ENCODE data around the gene AARS2. TPM values are rescaled to one million over a fixed set of nuclear protein-coding genes. Genes with fewer than 3 reads are reported as not detected.

The AARS2 gene
- total RNA-seq, 1 experiment from 2014 or later: 21.7 TPM

- no peak overlapping the region for H4K8ac ChIP-seq (replicated peaks; ENCODE audit: insufficient read length, low read depth, low read length)
- H3K9me3 Mint-ChIP-seq: no peaks in the 10 kb centered on the region
- H3K18ac ChIP-seq (ENCODE audit: insufficient read length, low read depth, low read length): no peak overlapping the region
- no peaks in the 10 kb centered on the region; a peak in 1 of 7 replicates for H3K36me3 Mint-ChIP-seq (ENCODE audit: insufficient read depth in 1 of 3, low read depth in 3 of 3)
- peaks cover 3% of the 10 kb centered on the region for H4K20me1 ChIP-seq (ENCODE audit: control insufficient read depth, insufficient read depth, insufficient read length)
- H3K23ac ChIP-seq (ENCODE audit: insufficient read length, low read depth, low read length): no peak overlapping the region
- DNase-seq: no peak
- no peak overlapping the region for H3K4me2 ChIP-seq (ENCODE audit: insufficient read depth, insufficient read length, low read length)
- H3K23me2 ChIP-seq (ENCODE audit: insufficient read length, low read depth, low read length, poor library complexity, severe bottlenecking): no peaks in the 10 kb centered on the region
- peak overlapping the region in 2 of 3 experiments; percentile 4 to 22; a peak in 2 of 7 replicates for H3K27ac Mint-ChIP-seq
- WGBS (ENCODE audit: extremely low coverage, insufficient read length, low lambda C conversion rate): no CpG with 5 or more reads among the region's 7 CpGs
- no peak overlapping the region for H3K4ac ChIP-seq (ENCODE audit: low read depth, low read length)
- H2BK120ac ChIP-seq (ENCODE audit: low read depth, low read length, poor library complexity, severe bottlenecking): no peak overlapping the region
- H2BK5ac ChIP-seq (ENCODE audit: insufficient read length, low read length): no peak overlapping the region
- H3K27me3 ChIP-seq (ENCODE audit: insufficient read depth, low read length): no peaks in the 10 kb centered on the region
- H3K27me3 Mint-ChIP-seq (ENCODE audit: low read depth): peaks cover 17% of the 10 kb centered on the region
- H3K4me3 Mint-ChIP-seq: no peak overlapping the region
- no peak overlapping the region for H3K9ac ChIP-seq (ENCODE audit: extremely low read depth, insufficient read length, low read length)
- H4K5ac ChIP-seq (ENCODE audit: insufficient read length, low read depth, low read length): no peak overlapping the region
- no peak overlapping the region for H2BK12ac ChIP-seq (ENCODE audit: insufficient read length, low read depth, low read length)
- H3K4me1 ChIP-seq (ENCODE audit: insufficient read depth, low read length): no peaks in the 10 kb centered on the region; the same call in 1 of the 2 replicates
- H3T11ph ChIP-seq (ENCODE audit: low read length): no peak overlapping the region
- H3K9me3 ChIP-seq (ENCODE audit: control insufficient read depth, low read depth, low read length): no peaks in the 10 kb centered on the region
- no peak overlapping the region for H2AK5ac ChIP-seq (ENCODE audit: insufficient read length, low read length)
- no peak overlapping the region for H3K27ac ChIP-seq (ENCODE audit: insufficient read length, low read depth, low read length)
- H3K14ac ChIP-seq (ENCODE audit: insufficient read depth, low read length): no peak overlapping the region
- H2BK15ac ChIP-seq (ENCODE audit: low read depth, low read length): no peak overlapping the region
- H3K79me2 ChIP-seq (ENCODE audit: insufficient read depth, low read length): no peaks in the 10 kb centered on the region
- no peak overlapping the region for H2AFZ ChIP-seq (ENCODE audit: low read length)
- H4K91ac ChIP-seq (ENCODE audit: insufficient read length, low read depth, low read length): no peak overlapping the region
- TF ChIP-seq CTCF (conservative IDR thresholded peaks at IDR 0.05): no peak
- no peak overlapping the region for H3K56ac ChIP-seq (ENCODE audit: insufficient read length, low read depth, low read length)
- no peaks in the 10 kb centered on the region for H3K79me1 ChIP-seq (ENCODE audit: insufficient read depth, low read depth, low read length, poor library complexity, severe bottlenecking)
- no peak overlapping the region for H2BK20ac ChIP-seq (ENCODE audit: low read depth, low read length, poor library complexity, severe bottlenecking)
- H3K4me1 Mint-ChIP-seq: peaks cover 5% of the 10 kb centered on the region in 2 experiments
These were observed 35.4 kb downstream of the AARS2 start for GRCh38 chr6:44277763-44278162.

Measured in H9 (cell line).